GM21528 (cell line): ENCODE data around the gene PFKP.
A peak's percentile ranks its signal among the peaks of the same experiment; 100 is the strongest.

Experiments
- ATAC-seq: cut with Tn5 transposase; IDR thresholded peaks from one replicate; pipeline ENCODE4 v1.9.1; 2021; ENCODE audit warnings: mild to moderate bottlenecking, moderate library complexity; ENCODE audit not compliant: unreplicated experiment, low FRiP score

PFKP gene

DNA sequence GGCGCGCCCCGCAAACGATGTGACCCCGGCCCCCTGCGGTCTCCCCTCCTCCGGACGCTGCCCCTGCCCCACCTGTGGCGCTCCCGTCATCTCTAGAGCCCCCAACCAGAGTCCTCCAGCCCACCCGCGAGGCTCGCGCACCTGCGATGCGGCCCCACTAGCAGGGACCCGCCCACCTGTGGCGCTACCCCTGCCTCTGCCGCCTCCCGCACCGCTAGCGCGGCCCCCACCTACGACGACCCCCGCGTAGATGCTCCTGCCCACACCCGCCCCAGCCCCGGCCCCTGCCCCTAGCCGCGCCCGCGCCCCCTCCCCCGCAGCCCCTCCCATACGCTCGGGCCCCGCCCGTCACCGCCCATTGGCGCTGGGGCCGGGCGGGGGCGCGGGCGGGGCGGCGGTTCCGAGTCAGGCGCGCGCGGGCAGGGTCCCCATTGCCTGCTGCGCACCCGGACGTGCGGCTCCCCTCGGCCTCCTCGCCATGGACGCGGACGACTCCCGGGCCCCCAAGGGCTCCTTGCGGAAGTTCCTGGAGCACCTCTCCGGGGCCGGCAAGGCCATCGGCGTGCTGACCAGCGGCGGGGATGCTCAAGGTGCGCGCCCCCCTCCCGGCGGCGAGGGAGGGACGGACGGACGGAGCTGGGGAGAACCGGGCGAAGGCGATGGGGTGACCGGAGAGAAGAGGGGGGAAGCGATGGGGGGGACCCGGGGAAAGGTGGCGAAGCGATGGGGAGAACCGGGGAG lies at the start of gene PFKP:
Gene PFKP, plus strand, starts transcription at position 431 of the 741 bp plus-strand sequence. Its CDS starts 48 bp downstream, at position 479.
- ATAC-seq = peak; percentile 59

DNA sequence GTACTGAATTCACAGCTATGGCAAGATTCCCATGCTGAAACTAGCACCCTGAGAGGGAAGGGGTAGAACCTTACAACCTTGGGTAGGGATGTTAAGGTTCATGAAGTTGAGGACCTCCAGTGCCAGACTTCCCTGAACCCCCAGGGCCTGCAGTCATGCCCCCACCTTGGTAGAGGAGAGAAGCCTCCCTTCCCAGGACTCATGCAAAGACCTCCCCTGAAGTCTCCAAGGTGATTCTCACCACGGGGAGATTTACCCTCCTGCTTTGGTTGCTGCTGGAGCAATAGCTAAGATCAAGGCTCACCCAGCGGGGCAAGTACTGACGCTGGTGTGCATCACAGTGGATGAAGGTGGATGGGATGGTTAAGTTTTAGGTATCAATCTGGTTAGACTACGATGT lies 49.1 kb upstream of the PFKP start:
- ATAC-seq = no peak

DNA sequence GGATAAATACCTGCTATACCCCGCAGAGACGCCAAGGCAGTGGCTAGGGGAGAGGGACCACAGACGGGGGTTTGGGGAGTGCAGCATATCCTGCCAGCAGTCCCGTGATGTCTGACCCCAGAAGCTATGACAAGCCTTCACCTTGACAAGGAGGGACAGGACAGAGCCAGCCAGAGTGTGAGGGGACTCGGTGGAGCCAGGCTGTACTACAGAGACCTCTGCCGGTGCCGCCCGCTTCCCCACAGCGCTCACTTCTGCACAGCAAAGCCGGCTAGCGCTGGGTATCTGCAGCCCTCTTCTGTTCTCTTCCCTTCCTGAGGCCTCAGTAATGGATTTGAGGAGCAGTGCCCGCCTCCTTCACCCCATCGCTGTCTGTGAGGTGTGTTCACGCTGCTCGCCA lies 47.0 kb upstream of the PFKP start:
- ATAC-seq = no peak

DNA sequence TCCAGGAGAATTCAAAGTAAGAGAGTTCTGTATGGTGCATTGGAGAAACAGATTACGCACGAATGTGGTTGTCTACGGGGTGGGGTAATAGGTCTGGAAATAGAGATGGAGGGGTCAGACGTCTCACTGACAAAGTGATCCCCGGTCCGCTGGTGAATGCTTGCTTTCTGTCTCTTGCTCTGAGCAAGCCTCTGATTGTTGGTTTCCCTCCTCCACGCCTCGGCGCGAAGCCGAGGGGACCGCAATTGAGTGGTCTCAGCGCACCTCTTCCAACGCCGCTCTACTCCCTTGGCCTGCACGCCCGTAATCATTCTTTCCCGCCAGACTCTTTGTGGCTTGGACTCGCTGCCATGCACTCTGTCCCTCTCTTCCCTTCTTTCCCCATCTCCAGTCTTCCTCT lies 46.5 kb upstream of the PFKP start:
- no peak for ATAC-seq

DNA sequence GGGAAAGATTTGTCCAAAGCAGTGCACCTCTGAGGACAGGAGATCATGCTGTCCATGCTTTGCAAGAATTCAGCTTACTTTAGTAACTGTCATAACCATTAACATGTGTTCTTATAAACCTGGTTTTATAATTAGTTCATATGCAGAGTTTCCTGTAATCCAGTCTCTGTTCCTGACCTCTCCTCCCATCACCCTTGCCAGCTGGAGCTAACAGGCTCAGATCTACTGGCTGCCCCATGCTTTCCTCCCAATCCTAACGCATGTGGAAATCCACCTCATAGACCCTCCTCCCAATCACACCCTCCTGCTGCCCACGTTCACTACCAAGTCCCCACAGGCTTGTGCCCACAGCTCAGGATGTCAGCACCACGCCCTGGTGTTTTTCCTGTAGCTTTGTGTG lies 45.3 kb upstream of the PFKP start:
- ATAC-seq = no peak

DNA sequence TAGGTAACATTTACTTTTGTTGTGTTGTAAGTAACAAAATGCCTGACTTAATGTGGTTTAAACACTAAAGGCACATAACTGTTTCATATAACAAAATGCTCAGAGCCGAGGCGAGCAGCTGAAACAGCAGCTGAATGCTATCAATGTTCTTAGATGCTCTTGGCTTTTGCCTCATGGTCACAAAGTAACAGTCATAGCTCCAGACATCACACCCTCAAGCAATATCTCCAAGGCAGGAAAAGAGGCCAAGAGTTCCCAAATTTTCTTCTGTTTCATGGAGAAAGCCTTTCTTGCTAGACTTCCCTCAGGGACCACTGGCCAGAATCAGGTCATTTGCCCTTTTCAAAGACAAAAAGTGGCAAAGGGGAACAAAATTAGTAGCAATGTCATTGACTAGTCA lies 43.5 kb upstream of the PFKP start:
- no peak for ATAC-seq

DNA sequence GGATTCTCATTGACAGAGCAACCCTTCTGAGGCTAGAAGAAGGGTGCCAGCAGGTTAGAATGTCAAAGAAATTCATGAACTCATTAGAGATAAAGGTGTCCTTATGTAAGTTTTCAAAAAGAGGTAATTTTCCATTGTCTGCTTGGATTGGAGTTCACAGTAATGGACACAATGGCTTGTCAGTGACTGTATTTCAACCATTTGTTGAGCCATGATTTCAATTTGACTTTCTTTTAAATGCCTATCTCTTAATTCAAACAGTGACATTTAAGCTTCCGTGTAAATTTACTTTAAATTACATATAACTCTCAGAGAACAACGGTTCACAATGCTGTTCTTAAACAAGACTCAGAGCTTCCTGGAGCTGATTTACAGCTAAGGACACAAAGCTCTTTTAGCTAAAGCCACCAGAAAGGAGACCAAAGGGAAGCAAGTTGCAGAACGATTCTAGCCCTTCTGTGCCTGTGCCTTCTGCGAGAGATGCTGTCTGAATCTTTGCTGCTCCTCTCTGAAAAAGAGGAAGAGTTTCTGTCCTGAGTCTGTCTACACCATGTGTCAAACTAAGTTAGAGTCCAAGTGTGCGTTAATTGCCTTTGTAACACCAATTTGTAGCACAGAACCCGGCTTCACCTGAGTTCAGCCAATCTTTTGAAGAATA lies 42.2 kb upstream of the PFKP start:
- no peak for ATAC-seq

DNA sequence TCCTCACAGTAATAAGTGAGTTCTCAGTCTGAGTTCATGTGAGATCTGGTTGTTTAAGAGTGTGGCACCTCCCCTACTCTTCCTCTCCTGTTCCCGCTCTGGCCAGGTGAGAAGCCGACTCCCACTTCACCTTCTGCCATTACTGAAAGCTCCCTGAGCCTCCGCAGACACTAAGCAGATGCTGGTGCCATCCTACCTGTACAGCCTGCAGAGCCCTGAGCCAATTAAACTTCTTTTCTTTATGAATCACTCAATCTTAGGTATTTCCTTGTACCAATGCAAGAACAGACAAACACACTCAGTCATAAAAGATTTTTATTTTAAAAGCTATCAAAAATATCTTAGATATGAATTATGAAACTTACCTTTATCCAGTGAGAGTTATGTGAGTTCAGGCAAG lies 39.5 kb upstream of the PFKP start:
- ATAC-seq = no peak

DNA sequence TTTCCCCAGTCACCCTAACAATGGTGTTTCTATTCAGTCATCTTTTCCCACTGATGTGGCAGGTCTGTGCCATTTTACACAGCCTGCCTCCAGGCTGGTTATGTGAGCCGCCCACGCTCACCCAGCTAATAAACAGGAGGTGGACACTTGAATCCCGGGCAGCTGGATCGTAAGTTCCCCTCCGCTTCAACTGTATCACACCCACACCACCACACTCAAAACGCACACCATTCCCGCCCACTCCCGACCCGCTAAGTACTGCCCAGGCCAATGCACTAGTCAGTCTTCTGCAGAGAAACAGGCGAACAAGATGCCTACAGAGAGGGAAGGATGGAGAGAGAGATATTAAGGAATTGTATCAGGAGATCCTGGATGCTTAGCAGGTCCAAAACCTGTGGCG lies 38.9 kb upstream of the PFKP start:
- no peak for ATAC-seq

- ATAC-seq = no peak
These were observed 36.6 kb upstream of the PFKP start for GRCh38 chr10:3030765-3031164.

DNA sequence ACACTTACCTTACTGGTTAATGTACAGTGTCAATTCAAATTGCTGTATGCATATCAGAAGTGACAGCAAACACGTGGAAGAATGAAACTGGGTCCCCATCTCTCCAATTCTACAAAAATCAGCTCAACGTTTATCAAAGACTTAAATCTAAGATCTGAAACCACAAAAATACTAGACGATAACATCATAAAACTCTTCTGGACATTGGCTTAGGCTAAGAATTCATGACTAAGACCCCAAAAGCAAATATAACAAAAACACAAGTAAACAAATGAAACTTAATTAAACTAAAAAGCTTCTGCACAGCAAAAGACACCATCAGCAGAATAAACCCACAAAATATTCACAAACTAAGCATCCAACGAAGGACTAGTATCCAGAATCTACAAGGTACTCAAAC lies 35.9 kb upstream of the PFKP start:
- no peak for ATAC-seq

DNA sequence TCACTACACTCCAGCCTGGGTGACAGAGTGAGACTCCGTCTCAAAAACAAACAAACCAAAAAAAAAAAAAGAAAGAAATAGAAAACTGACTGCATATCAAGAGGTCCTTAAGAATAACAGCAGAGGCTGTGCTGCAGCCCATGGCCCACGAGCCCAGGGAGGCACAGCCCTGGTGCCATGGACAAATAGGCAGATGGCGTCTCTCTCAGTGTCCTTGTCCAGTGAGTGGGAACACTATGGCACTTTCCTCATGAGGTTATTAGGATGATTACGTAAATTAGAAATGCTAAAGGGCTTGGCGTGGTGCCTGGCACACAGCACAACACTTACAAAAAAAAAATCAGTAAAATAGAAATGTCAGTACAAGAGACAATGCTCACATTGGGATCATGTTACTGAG lies 33.4 kb upstream of the PFKP start:
- no peak for ATAC-seq

DNA sequence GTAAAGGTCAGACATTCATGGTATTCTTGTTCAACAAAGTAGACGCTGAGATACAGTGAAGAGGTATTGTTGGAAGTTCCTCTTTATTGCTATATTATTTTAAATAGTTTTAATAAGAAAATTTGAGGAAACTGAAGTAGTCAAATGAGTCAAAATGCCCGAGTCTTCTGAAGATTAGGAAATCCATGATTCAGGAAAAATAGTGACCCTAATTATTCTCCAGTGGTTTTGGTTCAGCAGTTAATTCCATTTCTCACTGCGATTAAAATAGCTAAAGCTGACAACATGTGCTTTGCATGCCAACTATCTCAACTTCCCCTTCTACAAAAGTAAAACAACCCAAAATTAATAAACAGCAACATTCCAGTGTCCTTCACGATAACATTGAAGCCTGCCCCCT lies 32.7 kb upstream of the PFKP start:
- no peak for ATAC-seq

GRCh38 chr10:3036155-3037021 lies 31.0 kb upstream of the PFKP start:
- ATAC-seq = peak; percentile 97

- ATAC-seq = no peak
These were observed 30.2 kb upstream of the PFKP start for GRCh38 chr10:3037182-3037581.

DNA sequence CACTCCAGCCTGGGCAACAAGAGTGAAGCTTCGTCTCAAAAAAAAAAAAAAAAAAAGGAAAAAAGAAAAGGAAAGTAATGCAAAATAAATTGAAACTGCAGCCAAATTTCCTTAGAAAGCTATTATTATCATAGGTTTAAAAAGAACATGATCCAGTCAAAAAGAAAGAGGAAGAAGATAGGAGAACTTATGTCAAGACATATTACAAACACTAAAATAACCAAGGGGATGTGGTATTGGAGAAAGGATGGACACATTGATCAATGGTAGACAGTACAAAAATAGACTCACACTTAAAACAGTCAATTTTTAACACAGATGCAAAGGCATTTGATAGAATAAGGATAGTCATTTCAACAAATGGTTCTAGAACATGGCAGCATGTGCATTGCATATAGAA lies 27.3 kb upstream of the PFKP start:
- no peak for ATAC-seq

DNA sequence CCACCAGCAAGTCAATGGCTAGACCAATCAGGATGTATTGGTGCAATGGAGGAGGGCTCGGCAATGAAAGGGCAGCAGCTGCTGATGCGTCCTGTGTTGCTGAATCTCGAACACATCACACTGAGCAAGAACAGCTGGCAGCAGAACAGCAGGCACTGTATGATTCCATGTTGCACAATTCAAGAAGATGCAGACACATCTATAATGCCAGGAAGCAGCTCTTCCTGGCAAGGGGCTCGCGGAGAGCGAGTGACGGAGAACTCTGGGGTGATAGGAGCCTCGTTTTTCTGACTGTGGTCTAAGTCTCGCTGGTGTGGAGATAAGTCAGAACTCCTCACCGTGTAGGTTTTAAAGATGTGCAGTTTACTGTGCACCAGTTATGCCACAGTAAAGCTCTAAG lies 24.8 kb upstream of the PFKP start:
- no peak for ATAC-seq

DNA sequence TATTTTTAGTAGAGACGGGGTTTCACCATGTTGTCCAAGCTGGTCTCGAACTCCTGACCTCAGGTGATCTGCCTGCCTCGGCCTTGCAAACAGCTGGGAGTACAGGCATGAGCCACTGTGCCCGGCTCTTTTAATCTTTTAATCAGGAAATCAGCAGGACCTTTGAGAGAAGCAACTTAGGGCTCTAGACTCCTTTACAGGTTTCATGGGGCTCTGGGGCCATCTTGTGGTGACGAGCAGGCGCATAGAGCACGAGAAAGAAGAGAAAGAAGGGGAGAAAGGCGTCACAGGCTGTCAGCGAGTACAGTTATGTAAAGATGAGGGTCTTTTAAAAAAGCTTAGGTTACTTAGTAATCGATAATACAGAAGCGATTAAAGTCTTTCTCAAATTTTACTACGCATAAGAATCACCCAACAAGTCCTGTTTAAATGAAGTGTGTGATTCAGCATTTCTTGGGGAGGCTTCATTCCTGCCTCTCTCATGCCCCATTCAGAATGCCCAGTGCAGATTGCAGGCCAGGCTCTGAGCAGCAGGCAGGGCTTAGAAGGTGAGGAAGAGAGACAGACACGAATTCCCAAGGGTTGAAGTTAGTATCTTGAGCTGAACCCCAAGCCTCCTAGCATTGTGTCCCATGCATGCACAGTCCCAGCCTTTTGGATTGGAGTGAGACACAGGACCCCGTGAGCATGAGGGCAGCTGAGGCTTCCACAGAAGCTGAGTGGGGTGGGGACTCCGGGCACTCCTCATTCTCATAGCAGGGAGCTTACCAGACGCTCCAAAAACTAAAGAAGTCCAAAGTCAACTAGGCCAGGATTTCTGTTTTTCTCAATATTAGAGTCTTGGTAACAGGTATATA lies 23.6 kb upstream of the PFKP start:
- ATAC-seq = peak; percentile 79

GRCh38 chr10:3045471-3046209 lies 21.7 kb upstream of the PFKP start:
- no peak for ATAC-seq
